Measurements from ENCODE around the gene CADM4.
A peak's percentile ranks its signal among the peaks of the same experiment; 100 is the strongest.

Gene CADM4

GRCh38 chr19:43598445-43599240, 41.0 kb downstream of the CADM4 start:
- Mint-ChIP-seq H3K27ac (peak overlapping the region; percentile 47), H3K4me1 (ENCODE audit: low read depth) (peaks cover 34% of the 10 kb centered on the region), H3K4me3 (no peak overlapping the region), H3K9me3 (no peaks in the 10 kb centered on the region), H3K27me3 (no peaks in the 10 kb centered on the region), H3K36me3 (ENCODE audit: low read depth) (peaks cover 69% of the 10 kb centered on the region)
- intact Hi-C loops (cut with micrococcal nuclease): loop anchor here (5.0 to 10.0 kb wide), 2 partner anchors 36 to 154 kb away; no protein-coding TSS in a partner anchor

GRCh38 chr19:43597876-43598275, 41.8 kb downstream of the CADM4 start:
- peak overlapping the region; percentile 98 for H3K27ac Mint-ChIP-seq
- H3K4me3 Mint-ChIP-seq: peak overlapping the region; percentile 90
- no peaks in the 10 kb centered on the region for H3K9me3 Mint-ChIP-seq
- peaks cover 41% of the 10 kb centered on the region for H3K4me1 Mint-ChIP-seq (ENCODE audit: low read depth)
- H3K27me3 Mint-ChIP-seq: no peaks in the 10 kb centered on the region
- intact Hi-C loops (cut with micrococcal nuclease): loop anchor here (2.0 to 10.0 kb wide), 3 partner anchors 36 to 153 kb away; partner anchors contain the start of gene ETHE1
- H3K36me3 Mint-ChIP-seq (ENCODE audit: low read depth): peaks cover 77% of the 10 kb centered on the region

- H3K4me3 Mint-ChIP-seq: peak overlapping the region; percentile 90
- no peaks in the 10 kb centered on the region for H3K9me3 Mint-ChIP-seq
- intact Hi-C loops (cut with micrococcal nuclease): loop anchor here (1.0 to 10.0 kb wide), 5 partner anchors 22 to 152 kb away; partner anchors contain the start of genes ETHE1, PINLYP, XRCC1 and ZNF428
- peaks cover 79% of the 10 kb centered on the region for H3K36me3 Mint-ChIP-seq (ENCODE audit: low read depth)
- peaks cover 41% of the 10 kb centered on the region for H3K4me1 Mint-ChIP-seq (ENCODE audit: low read depth)
- peak overlapping the region; percentile 98 for H3K27ac Mint-ChIP-seq
- no peaks in the 10 kb centered on the region for H3K27me3 Mint-ChIP-seq
These were observed 42.7 kb downstream of the CADM4 start for GRCh38 chr19:43596842-43597461.

GRCh38 chr19:43595999-43596841, 43.4 kb downstream of the CADM4 start, which contains the start of the genes IRGQ and ZNF576:
Gene IRGQ (minus strand): TSS chr19:43596134. CDS start chr19:43595338, 796 bp downstream.
Gene ZNF576 (plus strand): TSS chr19:43596595. CDS start chr19:43597109, 514 bp downstream.
- H3K9me3 Mint-ChIP-seq: no peaks in the 10 kb centered on the region
- H3K4me3 Mint-ChIP-seq: peak within 1 kb of the TSS; percentile 90
- H3K27ac Mint-ChIP-seq: peak within 1 kb of the TSS; percentile 98
- peaks cover 79% of the 10 kb centered on the region for H3K36me3 Mint-ChIP-seq (ENCODE audit: low read depth)
- no peaks in the 10 kb centered on the region for H3K27me3 Mint-ChIP-seq
- intact Hi-C loops (cut with micrococcal nuclease): loop anchor here (1.0 to 10.0 kb wide), 5 partner anchors 21 to 151 kb away; partner anchors contain the start of genes ETHE1, PINLYP, XRCC1 and ZNF428
- peaks cover 41% of the 10 kb centered on the region for H3K4me1 Mint-ChIP-seq (ENCODE audit: low read depth)

GRCh38 chr19:43595605-43595998, 44.0 kb downstream of the CADM4 start:
- H3K4me3 Mint-ChIP-seq: peak overlapping the region; percentile 90
- intact Hi-C loops (cut with micrococcal nuclease): loop anchor here (5.0 to 10.0 kb wide), 2 partner anchors 33 to 151 kb away; no protein-coding TSS in a partner anchor
- H3K9me3 Mint-ChIP-seq: no peaks in the 10 kb centered on the region
- peak overlapping the region; percentile 98 for H3K27ac Mint-ChIP-seq
- no peaks in the 10 kb centered on the region for H3K27me3 Mint-ChIP-seq
- peaks cover 81% of the 10 kb centered on the region for H3K36me3 Mint-ChIP-seq (ENCODE audit: low read depth)
- peaks cover 47% of the 10 kb centered on the region for H3K4me1 Mint-ChIP-seq (ENCODE audit: low read depth)

- no peaks in the 10 kb centered on the region for H3K27me3 Mint-ChIP-seq
- peaks cover 80% of the 10 kb centered on the region for H3K36me3 Mint-ChIP-seq (ENCODE audit: low read depth)
- H3K9me3 Mint-ChIP-seq: no peaks in the 10 kb centered on the region
- peak overlapping the region; percentile 90 for H3K4me3 Mint-ChIP-seq
- intact Hi-C loops (cut with micrococcal nuclease): loop anchor here (5.0 to 10.0 kb wide), 2 partner anchors 33 to 150 kb away; no protein-coding TSS in a partner anchor
- peaks cover 52% of the 10 kb centered on the region for H3K4me1 Mint-ChIP-seq (ENCODE audit: low read depth)
- peak overlapping the region; percentile 98 for H3K27ac Mint-ChIP-seq
These were observed 44.7 kb downstream of the CADM4 start for GRCh38 chr19:43594710-43595604.

- intact Hi-C loops (cut with micrococcal nuclease): loop anchor here (10.0 kb wide), 1 partner anchor 149 kb away; no protein-coding TSS in a partner anchor
- H3K4me1 Mint-ChIP-seq (ENCODE audit: low read depth): peaks cover 52% of the 10 kb centered on the region
- peaks cover 80% of the 10 kb centered on the region for H3K36me3 Mint-ChIP-seq (ENCODE audit: low read depth)
These were observed 45.5 kb downstream of the CADM4 start for GRCh38 chr19:43594081-43594697.

GRCh38 chr19:43592800-43593350, 46.8 kb downstream of the CADM4 start:
- Mint-ChIP-seq H3K9me3 (no peaks in the 10 kb centered on the region), H3K36me3 (ENCODE audit: low read depth) (peaks cover 78% of the 10 kb centered on the region), H3K4me3 (no peak overlapping the region), H3K27ac (no peak overlapping the region), H3K4me1 (ENCODE audit: low read depth) (peaks cover 39% of the 10 kb centered on the region), H3K27me3 (no peaks in the 10 kb centered on the region)
- intact Hi-C loops (cut with micrococcal nuclease): loop anchor here (10.0 kb wide), 1 partner anchor 148 kb away; no protein-coding TSS in a partner anchor

More at GRCh38 chr19:43594081-43594697, 45.5 kb downstream of the CADM4 start:
- Mint-ChIP-seq H3K4me3 (peak overlapping the region; percentile 50), H3K27ac (peak overlapping the region; percentile 98), H3K9me3 (no peaks in the 10 kb centered on the region), H3K27me3 (no peaks in the 10 kb centered on the region)

- no peaks in the 10 kb centered on the region for H3K27me3 Mint-ChIP-seq
- intact Hi-C loops (cut with micrococcal nuclease): loop anchor here (10.0 kb wide), 1 partner anchor 147 kb away; no protein-coding TSS in a partner anchor
- no peaks in the 10 kb centered on the region for H3K9me3 Mint-ChIP-seq
- peaks cover 78% of the 10 kb centered on the region for H3K36me3 Mint-ChIP-seq (ENCODE audit: low read depth)
- no peak overlapping the region for H3K4me3 Mint-ChIP-seq
- H3K27ac Mint-ChIP-seq: no peak overlapping the region
- peaks cover 32% of the 10 kb centered on the region for H3K4me1 Mint-ChIP-seq (ENCODE audit: low read depth)
These were observed 47.5 kb downstream of the CADM4 start for GRCh38 chr19:43591904-43592772.

GRCh38 chr19:43589678-43590077, 50.0 kb downstream of the CADM4 start:
- H3K4me1 Mint-ChIP-seq (ENCODE audit: low read depth): peaks cover 36% of the 10 kb centered on the region
- no peak overlapping the region for H3K4me3 Mint-ChIP-seq
- intact Hi-C loops (cut with micrococcal nuclease): loop anchor here (10.0 kb wide), 1 partner anchor 145 kb away; no protein-coding TSS in a partner anchor
- peaks cover 75% of the 10 kb centered on the region for H3K36me3 Mint-ChIP-seq (ENCODE audit: low read depth)
- no peaks in the 10 kb centered on the region for H3K27me3 Mint-ChIP-seq
- H3K9me3 Mint-ChIP-seq: no peaks in the 10 kb centered on the region
- no peak overlapping the region for H3K27ac Mint-ChIP-seq

GRCh38 chr19:43589277-43589676, 50.4 kb downstream of the CADM4 start:
- H3K27ac Mint-ChIP-seq: no peak overlapping the region
- H3K36me3 Mint-ChIP-seq (ENCODE audit: low read depth): peaks cover 74% of the 10 kb centered on the region
- no peaks in the 10 kb centered on the region for H3K27me3 Mint-ChIP-seq
- no peak overlapping the region for H3K4me3 Mint-ChIP-seq
- H3K4me1 Mint-ChIP-seq (ENCODE audit: low read depth): peaks cover 41% of the 10 kb centered on the region
- H3K9me3 Mint-ChIP-seq: no peaks in the 10 kb centered on the region
- intact Hi-C loops (cut with micrococcal nuclease): no loop called here

Data from dendritic cell treated with granulocyte-macrophage colony-stimulating factor and Interleukin-4, amounts not matched to agents 40 ng/mL and 50 ng/mL, for 4 days (primary cell).